ENCODE results near the gene SHANK3. TPM values are rescaled to one million over a fixed set of nuclear protein-coding genes. Genes with fewer than 3 reads are reported as not detected.
A peak's percentile ranks its signal among the peaks of the same experiment; 100 is the strongest.

Gene SHANK3
- total RNA-seq, 2 experiments from 2014 or later: 0.02 to 0.04 TPM

GRCh38 chr22:50660306-50660705 lies 12.3 kb upstream of the SHANK3 start:
- ChIA-PET CTCF (no interaction called here), POLR2A (no interaction called here)
- peaks cover 7% of the 10 kb centered on the region for H3K27me3 Mint-ChIP-seq
- peaks cover 2% of the 10 kb centered on the region for H3K4me1 Mint-ChIP-seq
- H3K36me3 Mint-ChIP-seq (ENCODE audit: low read depth): no peaks in the 10 kb centered on the region
- H3K27ac Mint-ChIP-seq: no peak overlapping the region
- no peak overlapping the region for H3K4me3 Mint-ChIP-seq
- no peak for DNase-seq
- no peaks in the 10 kb centered on the region for H3K9me3 Mint-ChIP-seq

DNA sequence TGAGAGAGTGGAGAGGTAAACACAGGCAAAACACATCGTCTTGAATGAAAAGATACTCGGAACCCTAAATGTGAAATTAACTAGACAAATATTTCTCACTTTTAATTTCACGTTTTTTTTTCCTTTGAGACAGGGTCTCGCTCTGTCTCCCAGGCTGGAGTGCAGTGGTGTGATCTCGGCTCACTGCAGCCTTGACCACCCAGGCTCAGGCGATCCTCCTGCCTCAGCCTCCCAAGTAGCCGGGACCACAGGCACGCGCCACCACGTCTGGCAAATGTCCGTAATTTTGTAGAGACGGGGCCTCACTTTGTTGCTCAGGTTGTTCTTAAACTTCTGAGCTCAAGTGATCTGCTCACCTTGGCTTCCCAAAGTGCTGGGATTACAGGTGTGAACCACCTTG lies 7.4 kb upstream of the SHANK3 start:
- H3K36me3 Mint-ChIP-seq (ENCODE audit: low read depth): no peaks in the 10 kb centered on the region
- H3K27ac Mint-ChIP-seq: no peak overlapping the region
- ChIA-PET POLR2A (no interaction called here), CTCF (no interaction called here)
- H3K4me3 Mint-ChIP-seq: no peak overlapping the region
- H3K9me3 Mint-ChIP-seq: no peaks in the 10 kb centered on the region
- DNase-seq: no peak
- no peaks in the 10 kb centered on the region for H3K4me1 Mint-ChIP-seq
- peaks cover 11% of the 10 kb centered on the region for H3K27me3 Mint-ChIP-seq

DNA sequence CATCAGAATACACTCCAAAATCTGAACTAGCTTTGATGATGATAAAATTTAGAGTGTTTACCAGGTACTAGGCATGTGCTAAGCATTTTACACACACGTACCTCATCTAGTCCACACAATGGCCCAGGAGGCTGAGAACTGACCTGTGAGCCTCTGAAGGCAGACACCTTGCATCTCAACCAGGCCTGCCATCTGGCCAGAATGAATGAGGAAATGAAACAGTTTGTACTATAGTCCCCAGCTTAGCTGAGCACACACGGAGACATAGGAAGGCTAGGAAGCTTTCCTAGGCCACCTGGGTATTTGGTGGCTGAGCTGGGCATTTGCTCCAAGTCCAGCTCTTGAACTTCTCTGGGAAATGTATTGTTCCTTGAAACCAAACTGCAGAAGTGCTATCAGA lies 6.9 kb upstream of the SHANK3 start:
- Mint-ChIP-seq H3K36me3 (ENCODE audit: low read depth) (no peaks in the 10 kb centered on the region), H3K27me3 (peaks cover 13% of the 10 kb centered on the region), H3K27ac (no peak overlapping the region), H3K9me3 (no peaks in the 10 kb centered on the region), H3K4me1 (no peaks in the 10 kb centered on the region), H3K4me3 (no peak overlapping the region)
- POLR2A ChIA-PET: interaction anchor here (0.7 kb wide), 1 partner anchor 22 kb away, joined by 4 read pairs; no protein-coding TSS in a partner anchor
- CTCF ChIA-PET: interaction anchor here (1.7 kb wide), 1 partner anchor 45 kb away, joined by 3 read pairs; no protein-coding TSS in a partner anchor
- no peak for DNase-seq

DNA sequence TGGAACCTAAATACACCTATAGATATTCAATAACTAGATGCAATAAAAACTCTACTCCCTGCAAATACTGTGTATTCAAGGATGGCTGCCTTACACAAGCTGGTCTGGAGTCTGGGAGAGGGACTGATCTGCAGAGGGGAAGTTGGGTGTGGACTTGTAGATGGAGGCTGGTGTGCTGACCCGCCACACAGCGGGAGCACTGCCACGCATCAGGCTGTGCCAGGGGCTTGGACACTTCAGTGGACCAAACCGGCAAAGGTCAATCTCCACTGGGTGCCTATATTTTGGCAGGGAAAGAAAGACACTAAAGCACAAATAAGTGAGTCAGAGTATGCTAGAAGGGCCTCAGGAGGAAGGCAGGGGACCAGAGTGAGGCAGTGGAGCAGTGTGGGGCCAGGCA lies 2.1 kb upstream of the SHANK3 start:
- no peak overlapping the region for H3K4me3 Mint-ChIP-seq
- peaks cover 40% of the 10 kb centered on the region for H3K27me3 Mint-ChIP-seq
- no peak for DNase-seq
- no peaks in the 10 kb centered on the region for H3K9me3 Mint-ChIP-seq
- peaks cover 8% of the 10 kb centered on the region for H3K4me1 Mint-ChIP-seq
- no peak overlapping the region for H3K27ac Mint-ChIP-seq
- H3K36me3 Mint-ChIP-seq (ENCODE audit: low read depth): no peaks in the 10 kb centered on the region
- CTCF ChIA-PET: interaction anchor here (0.5 kb wide), 1 partner anchor 12 kb away, joined by 3 read pairs; no protein-coding TSS in a partner anchor
- POLR2A ChIA-PET: no interaction called here

GRCh38 chr22:50670914-50671538 lies 1.6 kb upstream of the SHANK3 start:
- Mint-ChIP-seq H3K36me3 (ENCODE audit: low read depth) (no peaks in the 10 kb centered on the region), H3K9me3 (no peaks in the 10 kb centered on the region), H3K27me3 (peaks cover 45% of the 10 kb centered on the region), H3K4me1 (peaks cover 9% of the 10 kb centered on the region), H3K4me3 (no peak overlapping the region), H3K27ac (no peak overlapping the region)
- DNase-seq: no peak
- ChIA-PET POLR2A (no interaction called here), CTCF (interaction anchor here (0.5 kb wide), 1 partner anchor 12 kb away, joined by 3 read pairs; no protein-coding TSS in a partner anchor)

DNA sequence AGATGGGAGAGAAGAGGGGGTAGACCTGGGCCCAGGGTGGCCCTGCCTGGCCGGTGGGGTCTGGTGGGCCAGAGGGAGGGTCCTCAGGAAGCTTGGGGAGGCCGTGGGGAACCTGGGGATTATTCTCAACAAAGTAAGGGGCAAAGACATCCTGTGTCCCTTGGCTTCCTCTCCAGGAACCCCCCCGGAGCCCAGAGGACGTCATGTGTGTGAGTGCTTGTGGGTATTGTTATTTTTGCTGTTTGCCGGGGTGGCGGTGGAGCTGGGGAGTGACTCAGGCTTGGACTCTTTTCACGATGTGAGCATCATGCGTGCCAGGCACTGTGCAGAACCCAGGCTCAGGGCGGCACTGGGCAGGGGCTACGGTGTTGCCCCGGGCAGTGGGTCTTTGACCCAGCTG lies 982 bp upstream of the SHANK3 start:
- ChIA-PET CTCF (no interaction called here), POLR2A (no interaction called here)
- no peaks in the 10 kb centered on the region for H3K36me3 Mint-ChIP-seq (ENCODE audit: low read depth)
- DNase-seq: no peak
- peaks cover 50% of the 10 kb centered on the region for H3K27me3 Mint-ChIP-seq
- H3K9me3 Mint-ChIP-seq: no peaks in the 10 kb centered on the region
- no peak overlapping the region for H3K27ac Mint-ChIP-seq
- no peak overlapping the region for H3K4me3 Mint-ChIP-seq
- H3K4me1 Mint-ChIP-seq: peaks cover 9% of the 10 kb centered on the region

DNA sequence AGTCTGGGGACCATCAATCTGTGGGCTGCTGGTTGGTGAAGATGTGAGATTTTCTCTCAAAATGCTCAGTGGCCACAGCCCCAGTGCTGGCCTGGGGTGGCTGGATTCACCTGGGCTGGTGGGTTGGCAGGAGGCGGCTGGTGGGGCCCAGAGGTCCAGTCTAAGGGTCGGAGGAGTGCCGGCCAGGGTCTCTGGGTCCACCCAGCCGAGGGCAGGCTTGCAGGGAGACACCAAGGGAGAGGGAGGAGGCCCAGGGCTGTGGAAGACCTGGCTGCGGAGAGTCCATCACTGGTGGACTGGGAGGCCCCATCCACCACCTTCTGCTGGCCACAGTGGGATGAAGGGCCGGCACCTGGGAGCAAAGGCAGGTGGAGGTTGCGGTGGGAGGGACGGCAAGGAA lies 582 bp upstream of the SHANK3 start:
- H3K36me3 Mint-ChIP-seq (ENCODE audit: low read depth): no peaks in the 10 kb centered on the region
- no peak for DNase-seq
- POLR2A ChIA-PET: no interaction called here
- no peak overlapping the region for H3K27ac Mint-ChIP-seq
- H3K9me3 Mint-ChIP-seq: no peaks in the 10 kb centered on the region
- peaks cover 9% of the 10 kb centered on the region for H3K4me1 Mint-ChIP-seq
- no peak overlapping the region for H3K4me3 Mint-ChIP-seq
- peaks cover 53% of the 10 kb centered on the region for H3K27me3 Mint-ChIP-seq
- CTCF ChIA-PET: no interaction called here

- no peak overlapping the region for H3K27ac Mint-ChIP-seq
- H3K36me3 Mint-ChIP-seq (ENCODE audit: low read depth): no peaks in the 10 kb centered on the region
- CTCF ChIA-PET: interaction anchor here (0.6 to 0.7 kb wide), 2 partner anchors 53 to 397 kb away, joined by 3 read pairs; no protein-coding TSS in a partner anchor
- no peaks in the 10 kb centered on the region for H3K9me3 Mint-ChIP-seq
- DNase-seq: no peak
- H3K4me3 Mint-ChIP-seq: no peak overlapping the region
- POLR2A ChIA-PET: no interaction called here
- peaks cover 9% of the 10 kb centered on the region for H3K4me1 Mint-ChIP-seq
- H3K27me3 Mint-ChIP-seq: peaks cover 48% of the 10 kb centered on the region
Observed at GRCh38 chr22:50673231-50674129, 857 bp downstream of the SHANK3 start.

- H3K27ac Mint-ChIP-seq: no peak overlapping the region
- H3K4me3 Mint-ChIP-seq: no peak overlapping the region
- POLR2A ChIA-PET: no interaction called here
- CTCF ChIA-PET: interaction anchor here (0.7 kb wide), 1 partner anchor 398 kb away, joined by 3 read pairs; no protein-coding TSS in a partner anchor
- H3K4me1 Mint-ChIP-seq: peaks cover 9% of the 10 kb centered on the region
- peaks cover 48% of the 10 kb centered on the region for H3K27me3 Mint-ChIP-seq
- no peak for DNase-seq
- no peaks in the 10 kb centered on the region for H3K36me3 Mint-ChIP-seq (ENCODE audit: low read depth)
- no peaks in the 10 kb centered on the region for H3K9me3 Mint-ChIP-seq
Observed at GRCh38 chr22:50674130-50674500, 1.5 kb downstream of the SHANK3 start.

DNA sequence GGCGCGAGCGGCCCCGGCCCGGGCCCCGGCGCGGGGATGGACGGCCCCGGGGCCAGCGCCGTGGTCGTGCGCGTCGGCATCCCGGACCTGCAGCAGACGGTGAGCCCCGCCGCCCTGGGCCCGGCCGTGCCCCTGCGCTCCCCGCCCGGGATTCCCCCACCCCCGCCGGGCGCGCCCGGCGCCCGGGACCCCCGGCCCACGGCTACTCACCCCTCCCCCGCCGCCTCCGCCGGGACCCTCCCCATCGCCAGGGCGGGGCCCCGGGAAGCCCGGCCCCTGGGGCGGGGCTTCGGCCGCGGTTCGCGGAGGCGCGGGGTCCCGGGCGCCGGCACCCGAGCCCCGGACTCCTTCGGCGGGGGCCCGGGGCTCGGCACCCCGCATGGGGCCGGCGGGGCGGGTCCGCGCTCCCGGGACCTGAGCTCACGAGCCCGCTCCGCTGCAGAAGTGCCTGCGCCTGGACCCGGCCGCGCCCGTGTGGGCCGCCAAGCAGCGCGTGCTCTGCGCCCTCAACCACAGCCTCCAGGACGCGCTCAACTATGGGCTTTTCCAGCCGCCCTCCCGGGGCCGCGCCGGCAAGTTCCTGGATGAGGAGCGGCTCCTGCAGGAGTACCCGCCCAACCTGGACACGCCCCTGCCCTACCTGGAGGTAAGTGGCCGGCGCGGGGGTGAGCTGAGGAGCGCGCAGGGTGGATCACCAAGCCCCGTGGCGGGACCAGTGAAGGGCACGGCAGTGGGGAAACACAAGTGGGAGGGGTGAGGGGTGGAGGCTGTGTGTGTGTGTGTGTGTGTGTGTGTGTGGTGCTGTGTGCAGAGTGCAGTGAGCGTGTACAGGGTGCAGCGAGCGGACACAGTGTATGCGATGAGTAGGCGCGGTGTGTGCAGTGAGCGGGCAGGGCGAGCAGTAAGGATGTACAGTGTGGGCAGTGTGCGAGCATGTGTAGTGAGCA lies 2.3 kb downstream of the SHANK3 start:
- Mint-ChIP-seq H3K36me3 (ENCODE audit: low read depth) (no peaks in the 10 kb centered on the region), H3K4me1 (peaks cover 9% of the 10 kb centered on the region), H3K4me3 (peak overlapping the region; percentile 8), H3K27me3 (peaks cover 48% of the 10 kb centered on the region), H3K9me3 (peaks cover 3% of the 10 kb centered on the region), H3K27ac (no peak overlapping the region)
- CTCF ChIA-PET: no interaction called here
- POLR2A ChIA-PET: no interaction called here
- no peak for DNase-seq

DNA sequence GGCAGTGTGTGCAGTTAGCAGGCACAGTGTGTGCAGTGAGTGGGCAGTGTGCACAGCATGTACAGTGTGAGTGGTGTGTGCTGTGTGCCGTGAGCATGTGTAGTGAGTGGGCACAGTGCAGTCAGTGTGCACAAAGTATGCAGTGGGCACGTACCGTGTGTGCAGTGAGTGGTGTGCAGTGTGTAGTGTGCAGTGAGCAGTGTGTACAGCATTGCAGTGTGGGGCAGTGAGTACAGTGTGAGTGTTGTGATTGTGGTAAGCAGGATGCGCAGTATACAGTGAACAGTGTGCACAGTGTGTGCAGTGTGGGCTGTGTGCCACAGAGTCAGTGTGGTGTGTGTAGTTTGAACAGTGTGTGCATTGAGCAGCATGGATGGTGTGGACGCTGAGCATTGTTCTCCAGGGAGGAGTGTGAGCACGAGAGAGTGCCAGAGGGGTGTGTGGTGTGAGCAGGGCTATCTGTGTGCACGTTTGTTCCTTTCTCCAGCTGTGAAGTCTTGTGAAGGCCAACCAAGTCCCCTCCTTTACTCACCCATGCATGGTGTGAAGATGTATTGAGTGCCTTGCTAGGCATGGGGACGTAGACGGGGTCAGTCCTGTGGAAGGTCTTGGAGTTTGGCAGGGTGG lies 3.0 kb downstream of the SHANK3 start:
- H3K36me3 Mint-ChIP-seq (ENCODE audit: low read depth): no peaks in the 10 kb centered on the region
- POLR2A ChIA-PET: no interaction called here
- H3K4me3 Mint-ChIP-seq: peak overlapping the region; percentile 8
- H3K27me3 Mint-ChIP-seq: peaks cover 45% of the 10 kb centered on the region
- no peak for DNase-seq
- no peak overlapping the region for H3K27ac Mint-ChIP-seq
- H3K9me3 Mint-ChIP-seq: peaks cover 3% of the 10 kb centered on the region
- peaks cover 9% of the 10 kb centered on the region for H3K4me1 Mint-ChIP-seq
- CTCF ChIA-PET: no interaction called here

- peaks cover 9% of the 10 kb centered on the region for H3K4me1 Mint-ChIP-seq
- peaks cover 40% of the 10 kb centered on the region for H3K27me3 Mint-ChIP-seq
- CTCF ChIA-PET: no interaction called here
- DNase-seq: no peak
- no peak overlapping the region for H3K4me3 Mint-ChIP-seq
- H3K27ac Mint-ChIP-seq: no peak overlapping the region
- H3K9me3 Mint-ChIP-seq: peaks cover 6% of the 10 kb centered on the region
- POLR2A ChIA-PET: no interaction called here
- H3K36me3 Mint-ChIP-seq (ENCODE audit: low read depth): no peaks in the 10 kb centered on the region
Observed at GRCh38 chr22:50676180-50676636, 3.6 kb downstream of the SHANK3 start.
